Mesenteric fat pad (tissue), 1 donor: ENCODE measurements around the gene NBL1. TPM values are rescaled to one million over a fixed set of nuclear protein-coding genes. Genes with fewer than 3 reads are reported as not detected.

Experiments used
- DNase-seq: peaks from one replicate; pipeline ENCODE4 v3.0.0-alpha.2; 2020; ENCODE audit warnings: low spot score
- total RNA-seq: library from RNA; stranded (reverse); fragmentation: NEBNext Ultra II Directional; extraction: Animal tissue kit (Norgen Biotek cat#: 25700); gene quantifications from one replicate; pipeline ENCODE4 v1.2.1, GENCODE V29; 2021
- donor health status: DM: yes; HTN: yes; CAD: no.

Gene NBL1
- total RNA-seq, 1 donor from 2014 or later: 126 TPM

DNA sequence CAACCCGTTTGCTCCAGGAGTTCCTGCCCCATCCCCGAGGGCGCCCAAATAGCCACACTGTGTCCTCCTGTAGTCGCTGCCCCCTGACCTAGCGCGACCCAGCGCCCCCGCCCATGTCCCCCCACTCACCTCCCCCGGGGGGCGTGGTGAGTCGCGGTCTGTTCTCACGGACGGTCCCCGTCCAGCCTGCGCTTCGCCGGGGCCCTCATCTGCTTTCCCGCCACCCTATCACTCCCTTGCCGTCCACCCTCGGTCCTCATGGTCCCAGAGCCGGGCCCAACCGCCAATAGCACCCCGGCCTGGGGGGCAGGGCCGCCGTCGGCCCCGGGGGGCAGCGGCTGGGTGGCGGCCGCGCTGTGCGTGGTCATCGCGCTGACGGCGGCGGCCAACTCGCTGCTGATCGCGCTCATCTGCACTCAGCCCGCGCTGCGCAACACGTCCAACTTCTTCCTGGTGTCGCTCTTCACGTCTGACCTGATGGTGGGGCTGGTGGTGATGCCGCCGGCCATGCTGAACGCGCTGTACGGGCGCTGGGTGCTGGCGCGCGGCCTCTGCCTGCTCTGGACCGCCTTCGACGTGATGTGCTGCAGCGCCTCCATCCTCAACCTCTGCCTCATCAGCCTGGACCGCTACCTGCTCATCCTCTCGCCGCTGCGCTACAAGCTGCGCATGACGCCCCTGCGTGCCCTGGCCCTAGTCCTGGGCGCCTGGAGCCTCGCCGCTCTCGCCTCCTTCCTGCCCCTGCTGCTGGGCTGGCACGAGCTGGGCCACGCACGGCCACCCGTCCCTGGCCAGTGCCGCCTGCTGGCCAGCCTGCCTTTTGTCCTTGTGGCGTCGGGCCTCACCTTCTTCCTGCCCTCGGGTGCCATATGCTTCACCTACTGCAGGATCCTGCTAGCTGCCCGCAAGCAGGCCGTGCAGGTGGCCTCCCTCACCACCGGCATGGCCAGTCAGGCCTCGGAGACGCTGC, 21.7 kb downstream of the NBL1 start:
- no peak for DNase-seq

DNA sequence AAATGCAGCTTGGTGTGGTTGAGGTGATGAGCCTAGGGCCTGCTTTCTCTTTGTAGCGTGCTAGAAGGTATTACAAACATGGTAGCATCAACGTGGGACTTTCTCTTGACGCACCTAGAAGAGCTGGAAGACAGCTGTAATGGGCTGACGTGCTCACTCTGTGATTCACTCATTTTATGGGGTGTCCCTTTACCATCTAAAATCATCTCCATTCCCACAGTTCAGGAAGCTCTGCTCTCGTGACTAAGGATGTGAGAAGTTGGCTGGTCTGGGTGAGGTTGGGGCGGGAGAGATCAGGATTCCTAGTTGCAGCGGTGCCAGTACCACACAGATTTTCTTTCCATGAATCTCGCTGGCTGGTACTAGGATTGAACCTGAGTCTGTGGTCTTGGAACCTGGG, 24.8 kb downstream of the NBL1 start:
- DNase-seq: no peak

DNA sequence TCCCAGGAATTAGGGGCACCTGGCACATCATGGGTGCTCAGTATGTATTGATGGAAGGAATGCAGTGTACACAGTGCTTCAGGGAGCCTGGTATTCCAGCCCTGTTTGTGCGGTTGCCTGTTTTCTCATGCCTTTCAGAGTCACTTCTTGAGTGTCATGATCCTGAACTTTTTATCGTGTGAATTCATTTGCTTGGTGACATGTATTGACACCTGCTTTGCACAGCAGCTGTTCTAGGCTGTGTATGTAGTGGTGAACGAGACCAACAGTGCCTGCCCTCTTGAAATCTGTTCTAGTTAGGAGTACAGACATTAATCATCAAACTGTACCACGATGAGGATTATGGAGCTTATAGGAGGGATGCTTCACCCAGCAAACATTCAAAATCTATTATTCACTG, 26.7 kb downstream of the NBL1 start:
- no peak for DNase-seq

DNA sequence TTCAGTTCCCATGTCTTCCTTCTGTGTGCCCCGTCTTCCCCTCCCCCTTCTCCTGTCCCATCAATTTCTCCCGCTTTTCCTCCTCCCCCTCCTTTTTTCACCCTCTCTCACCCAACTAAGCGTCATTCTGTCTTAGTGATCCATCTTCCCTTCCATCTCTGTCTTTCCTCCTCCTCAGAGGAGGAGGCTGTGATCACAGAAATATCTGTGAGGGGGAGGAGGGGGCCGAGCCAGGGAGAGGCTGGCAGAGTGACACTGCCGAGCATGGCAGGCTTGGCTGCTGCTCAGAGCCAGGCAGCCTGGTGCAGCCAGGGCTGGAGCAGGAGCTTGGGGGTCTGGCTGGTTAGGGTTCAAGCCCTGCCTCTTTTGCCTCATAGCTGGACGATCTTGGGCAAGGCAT, 28.1 kb downstream of the NBL1 start:
- no peak for DNase-seq

DNA sequence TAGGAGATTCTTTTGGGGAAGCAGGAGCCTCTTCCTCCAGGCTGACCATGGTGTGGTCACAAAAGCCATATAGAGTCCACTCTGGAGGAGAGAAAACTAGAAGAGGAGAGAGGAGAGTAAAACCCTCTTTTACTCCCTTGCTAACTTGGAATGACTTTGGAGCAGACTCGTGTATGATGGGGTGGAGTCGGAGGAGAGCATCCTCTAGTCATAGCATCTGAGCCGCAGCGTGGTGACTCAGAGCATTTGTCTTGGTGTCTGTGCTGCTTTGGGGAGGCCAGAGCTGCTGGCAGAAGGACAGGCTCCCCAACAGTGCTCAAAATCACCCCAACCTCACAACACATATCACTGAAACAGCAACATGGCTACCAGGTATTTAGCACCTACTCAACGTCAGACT, 31.7 kb downstream of the NBL1 start:
- DNase-seq: no peak

DNA sequence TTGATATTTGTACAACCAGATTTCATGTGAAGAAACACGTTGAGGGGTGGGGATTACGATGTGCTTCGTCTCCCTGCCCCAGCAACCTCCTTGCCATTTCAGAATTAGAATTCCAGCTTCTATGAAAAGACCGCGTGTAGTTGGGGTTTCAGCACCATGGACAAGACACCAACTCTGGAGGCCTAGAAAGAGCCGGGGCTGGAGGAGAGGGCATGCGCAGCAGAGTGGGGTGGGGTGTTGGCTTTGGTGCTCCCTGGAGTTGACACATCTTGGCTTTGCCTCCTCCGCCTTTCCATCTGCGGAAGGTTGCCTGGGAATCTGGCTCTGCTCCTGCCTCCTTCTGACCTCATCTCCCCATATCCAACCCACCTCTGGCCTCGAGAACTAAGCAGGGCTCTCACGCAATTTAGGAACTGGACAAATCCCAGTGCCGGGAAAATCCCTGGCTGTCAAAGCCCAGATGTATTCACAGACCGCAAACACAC, 32.4 kb downstream of the NBL1 start:
- DNase-seq: no peak

DNA sequence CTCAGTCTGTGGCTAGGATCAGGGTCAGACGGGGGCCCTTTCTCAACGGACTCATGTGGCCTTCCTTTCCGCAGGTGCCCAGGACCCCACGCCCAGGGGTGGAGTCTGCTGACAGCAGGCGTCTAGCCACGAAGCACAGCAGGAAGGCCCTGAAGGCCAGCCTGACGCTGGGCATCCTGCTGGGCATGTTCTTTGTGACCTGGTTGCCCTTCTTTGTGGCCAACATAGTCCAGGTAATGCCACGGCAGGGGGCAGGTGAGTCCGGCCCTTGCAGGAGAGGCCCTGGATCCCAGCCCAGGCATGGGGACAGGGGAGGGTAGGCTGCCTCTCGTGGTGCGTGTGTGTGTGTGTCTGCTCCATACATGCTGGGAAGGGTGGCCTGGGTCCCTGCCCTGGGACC, 34.4 kb downstream of the NBL1 start:
- DNase-seq: no peak

DNA sequence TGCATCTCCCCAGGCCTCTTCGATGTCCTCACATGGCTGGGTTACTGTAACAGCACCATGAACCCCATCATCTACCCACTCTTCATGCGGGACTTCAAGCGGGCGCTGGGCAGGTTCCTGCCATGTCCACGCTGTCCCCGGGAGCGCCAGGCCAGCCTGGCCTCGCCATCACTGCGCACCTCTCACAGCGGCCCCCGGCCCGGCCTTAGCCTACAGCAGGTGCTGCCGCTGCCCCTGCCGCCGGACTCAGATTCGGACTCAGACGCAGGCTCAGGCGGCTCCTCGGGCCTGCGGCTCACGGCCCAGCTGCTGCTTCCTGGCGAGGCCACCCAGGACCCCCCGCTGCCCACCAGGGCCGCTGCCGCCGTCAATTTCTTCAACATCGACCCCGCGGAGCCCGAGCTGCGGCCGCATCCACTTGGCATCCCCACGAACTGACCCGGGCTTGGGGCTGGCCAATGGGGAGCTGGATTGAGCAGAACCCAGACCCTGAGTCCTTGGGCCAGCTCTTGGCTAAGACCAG, 34.9 kb downstream of the NBL1 start:
- DNase-seq: no peak

DNA sequence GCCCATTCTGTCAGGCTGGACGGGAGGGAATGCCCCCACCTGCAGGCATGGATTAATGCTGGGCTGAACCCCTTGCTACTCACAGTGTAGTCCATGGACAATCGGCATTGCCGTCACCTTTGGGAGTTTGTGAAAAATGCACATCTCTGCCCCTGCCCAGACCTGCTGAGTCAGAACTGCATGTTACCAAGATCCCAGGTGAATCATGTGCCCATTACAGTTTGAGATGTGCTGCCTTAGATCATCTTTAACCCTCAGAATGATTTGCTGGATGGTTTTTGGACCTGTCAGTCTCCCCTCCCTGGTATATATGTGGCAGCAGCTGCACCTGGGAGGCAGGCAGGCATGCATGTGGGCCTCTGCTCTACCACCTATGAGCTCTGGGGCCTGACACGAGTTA, 35.6 kb downstream of the NBL1 start:
- no peak for DNase-seq

DNA sequence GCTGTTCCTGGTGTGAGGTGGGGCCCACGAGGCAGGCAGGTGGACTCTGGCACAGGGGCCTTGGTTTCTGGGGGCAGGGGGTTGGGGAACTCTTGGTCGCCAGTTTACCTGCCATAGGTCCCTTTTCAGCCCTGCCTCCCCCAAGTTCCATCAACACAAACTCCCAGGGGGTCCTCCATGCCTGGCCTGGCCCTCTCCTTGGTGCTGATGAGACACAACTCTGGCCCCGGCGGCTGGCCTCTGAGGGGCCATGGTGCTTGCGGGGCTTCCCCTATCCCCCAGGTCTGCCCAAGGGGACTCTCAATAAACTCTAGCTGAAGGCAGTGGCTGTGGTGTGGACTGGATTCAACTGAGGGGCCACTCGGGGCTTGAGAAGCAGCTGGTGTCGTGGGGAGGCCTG, 36.5 kb downstream of the NBL1 start:
- no peak for DNase-seq

DNA sequence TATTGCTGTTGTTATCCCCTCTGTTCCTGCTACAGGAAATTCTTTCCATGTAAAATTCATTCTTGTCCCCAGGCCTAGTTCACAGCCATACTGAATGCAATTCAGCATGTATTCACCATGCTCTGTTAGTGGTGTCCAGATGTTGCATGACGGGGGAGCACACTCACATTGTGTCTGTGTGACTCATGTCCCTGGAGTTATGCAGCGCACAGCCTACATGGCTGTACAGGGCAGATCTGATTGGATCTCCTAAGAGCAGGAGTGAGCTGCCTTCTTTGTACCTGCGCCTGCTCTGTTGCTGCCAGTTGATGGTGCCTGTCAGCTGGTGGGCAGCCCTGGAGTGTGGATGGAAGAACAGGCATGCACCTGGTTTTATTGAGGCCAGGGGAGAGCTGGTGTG, 38.1 kb downstream of the NBL1 start:
- no peak for DNase-seq

DNA sequence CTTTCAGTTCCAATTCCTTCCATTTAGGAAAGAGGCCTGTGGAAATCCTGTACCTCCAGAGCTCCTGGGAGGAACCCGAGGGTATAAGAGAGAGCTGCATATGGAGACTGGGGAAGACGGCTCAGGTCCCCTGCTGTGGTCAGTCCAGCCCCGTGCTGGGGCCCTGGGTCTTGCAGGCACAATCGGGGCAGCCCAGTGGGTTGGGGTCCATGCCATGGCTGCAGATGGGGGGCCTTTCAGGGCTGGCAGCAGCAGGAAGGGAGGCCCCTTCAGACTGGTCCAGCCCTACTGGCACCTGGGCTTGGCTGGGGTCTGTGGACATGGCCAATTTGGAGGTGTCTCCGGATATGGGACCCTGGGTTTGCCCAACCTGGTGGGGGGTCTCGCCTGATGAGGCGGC, 38.8 kb downstream of the NBL1 start:
- DNase-seq: no peak

DNA sequence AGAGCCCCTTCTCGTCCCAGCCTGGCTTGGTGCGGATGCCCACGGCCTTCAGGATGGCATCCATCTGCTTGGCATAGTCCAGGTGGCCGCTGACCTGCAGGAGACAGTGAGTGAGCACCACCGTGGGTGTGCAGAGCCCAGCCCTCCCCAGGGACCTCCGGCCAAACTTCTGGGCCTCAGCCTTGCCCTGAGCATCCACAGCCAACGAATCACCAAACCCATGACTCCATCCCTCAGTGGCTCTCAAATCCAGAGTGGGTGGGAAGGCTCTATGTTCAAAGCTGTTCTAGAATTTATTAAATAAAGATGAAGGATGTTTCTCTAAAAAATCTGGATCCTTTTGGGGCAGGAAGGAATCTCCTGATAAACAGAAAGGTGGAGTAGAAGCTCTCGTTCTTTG, 39.2 kb downstream of the NBL1 start:
- DNase-seq: no peak

DNA sequence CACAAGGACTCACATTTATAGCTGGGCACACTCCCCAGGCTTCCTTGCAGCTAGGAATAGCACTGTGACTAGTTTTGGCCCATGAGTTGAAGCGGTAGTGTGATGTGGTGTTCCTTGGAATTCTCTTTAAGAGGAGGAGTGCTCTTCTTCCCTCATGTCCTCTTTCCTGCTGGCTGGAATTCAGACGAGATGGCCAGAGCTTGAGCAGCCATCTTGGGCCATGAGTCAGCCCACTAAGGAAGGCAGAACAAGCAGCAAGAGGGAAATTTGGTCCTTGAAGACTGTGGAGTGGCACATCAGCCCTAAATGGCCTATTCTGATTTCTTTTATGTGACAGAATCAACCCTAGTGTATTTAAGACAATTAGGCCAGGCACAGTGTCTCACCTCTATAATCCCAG, 40.6 kb downstream of the NBL1 start:
- no peak for DNase-seq

DNA sequence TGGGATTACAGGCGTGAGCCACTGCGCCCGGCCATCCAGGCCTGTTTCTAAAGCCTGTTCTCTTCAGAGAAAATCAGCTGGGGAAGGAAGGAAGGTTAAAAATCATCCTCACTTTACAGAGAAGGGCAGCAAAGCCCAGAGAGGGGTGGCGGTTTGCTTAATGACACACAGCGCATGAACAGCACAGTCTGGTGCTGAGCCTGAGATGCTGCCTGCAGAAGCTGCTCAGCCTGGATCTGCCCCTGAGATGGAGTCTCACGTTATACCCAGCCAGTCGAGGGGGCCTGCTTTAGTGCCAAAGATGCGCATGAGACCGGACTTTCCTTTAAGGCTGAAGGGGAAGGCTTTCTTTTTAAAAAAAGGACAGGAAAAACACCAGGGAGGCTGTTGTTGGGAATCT, 41.9 kb downstream of the NBL1 start:
- no peak for DNase-seq

DNA sequence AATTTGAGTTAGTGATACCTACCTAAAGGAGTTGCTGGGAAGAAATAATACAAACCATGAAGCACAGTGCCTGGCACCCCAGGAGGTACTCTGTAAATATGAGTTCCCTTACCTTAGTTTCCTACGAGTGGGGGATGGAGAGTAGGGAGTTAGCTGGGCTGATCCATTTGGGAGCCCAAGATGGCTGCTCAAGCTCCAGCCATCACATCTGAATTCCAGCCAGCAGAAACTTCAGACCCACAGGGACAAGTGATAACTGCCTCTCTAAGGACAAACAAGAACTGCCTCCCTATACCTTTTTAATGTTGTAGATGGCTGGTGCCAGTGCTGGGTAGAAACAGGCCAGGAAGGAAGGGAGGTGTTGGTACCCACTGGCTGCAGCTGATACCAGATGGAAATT, 43.3 kb downstream of the NBL1 start:
- no peak for DNase-seq

DNA sequence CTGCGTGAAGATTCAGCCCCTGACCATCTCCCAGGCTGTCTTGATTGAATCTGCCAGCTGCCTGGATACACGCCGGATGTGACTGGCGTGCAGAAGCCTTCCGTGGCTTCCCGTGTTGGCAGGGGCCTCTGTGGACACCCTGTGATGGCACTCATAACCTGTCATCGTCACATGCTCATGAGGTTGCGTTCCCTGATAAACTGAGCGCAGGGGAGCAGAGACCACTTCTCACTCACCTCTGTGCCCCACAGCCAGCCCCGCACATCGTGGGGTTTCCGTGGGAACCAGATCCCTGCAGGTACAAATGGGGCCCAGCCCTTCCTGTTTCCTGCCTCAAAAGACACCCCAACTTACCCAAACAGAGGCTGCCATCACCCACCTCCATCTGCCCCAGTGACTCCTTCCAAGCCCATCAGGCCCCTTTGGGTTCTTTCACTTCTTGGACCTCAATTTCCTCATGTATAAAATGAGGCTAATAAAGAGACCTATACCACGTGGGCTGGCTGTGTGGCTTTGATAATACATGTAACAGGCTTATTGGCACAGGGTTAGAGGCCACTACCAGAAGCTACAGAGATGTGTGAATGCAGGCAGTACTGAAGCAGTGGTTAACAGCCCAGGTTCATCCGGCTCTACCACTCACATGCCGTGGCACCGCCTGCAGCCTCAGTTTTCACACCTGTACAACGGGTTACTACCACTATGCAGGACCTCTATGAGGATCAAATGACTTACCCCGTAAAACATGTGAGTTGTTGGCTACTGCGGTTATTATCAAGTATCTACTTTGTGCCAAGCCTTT, 44.1 kb downstream of the NBL1 start:
- DNase-seq: no peak

DNA sequence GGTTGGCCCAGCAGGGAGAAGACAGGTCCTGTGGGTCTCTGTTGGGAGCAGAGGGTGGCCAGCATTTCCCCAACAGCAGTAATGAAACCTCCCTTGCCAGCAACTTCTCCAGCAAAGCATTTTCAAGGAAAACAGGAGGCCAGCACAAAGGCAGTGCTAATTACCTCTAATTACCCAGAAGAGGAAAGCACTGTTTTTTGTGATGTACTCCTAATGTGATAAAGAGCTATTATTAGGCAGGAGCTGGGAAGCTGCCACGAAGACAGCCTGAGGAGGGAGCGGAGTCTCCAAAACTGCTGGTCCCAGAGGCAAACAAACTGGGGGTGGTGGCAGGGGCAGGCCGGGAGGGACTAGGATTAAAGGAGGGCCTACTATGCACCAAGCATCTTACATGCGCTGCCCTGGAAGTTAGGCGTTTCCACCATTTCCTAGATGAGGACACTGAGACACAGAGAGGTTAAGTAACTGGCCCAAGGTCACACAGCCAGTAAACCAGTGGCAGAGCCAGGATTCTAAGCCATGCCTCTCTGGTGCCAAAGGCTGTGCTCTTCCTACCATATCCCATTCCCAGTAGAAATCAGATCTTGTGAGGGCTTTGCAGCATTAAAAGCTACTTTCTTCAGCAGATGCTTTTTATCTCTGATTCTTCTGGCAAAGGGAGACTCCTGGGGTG, 45.1 kb downstream of the NBL1 start:
- DNase-seq: no peak

DNA sequence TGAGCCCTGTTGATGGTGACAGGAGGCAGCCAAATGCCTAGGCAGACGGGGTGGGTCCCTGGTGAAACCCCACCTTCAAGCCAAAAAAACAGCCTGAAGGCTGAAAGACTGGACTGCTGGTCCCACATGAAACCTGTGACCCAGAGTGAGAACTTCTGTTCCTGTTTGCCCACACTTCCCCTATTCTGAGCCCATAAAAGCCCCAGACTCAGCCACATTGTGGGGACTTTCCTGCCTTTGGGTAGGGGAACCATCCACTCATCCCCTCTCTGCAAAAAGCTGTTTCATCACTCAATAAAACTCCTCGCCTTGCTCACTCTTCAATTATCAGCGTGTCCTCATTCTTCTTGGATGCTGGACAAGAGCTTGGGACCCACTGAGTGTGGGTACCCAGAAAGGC, 45.7 kb downstream of the NBL1 start:
- DNase-seq: no peak

DNA sequence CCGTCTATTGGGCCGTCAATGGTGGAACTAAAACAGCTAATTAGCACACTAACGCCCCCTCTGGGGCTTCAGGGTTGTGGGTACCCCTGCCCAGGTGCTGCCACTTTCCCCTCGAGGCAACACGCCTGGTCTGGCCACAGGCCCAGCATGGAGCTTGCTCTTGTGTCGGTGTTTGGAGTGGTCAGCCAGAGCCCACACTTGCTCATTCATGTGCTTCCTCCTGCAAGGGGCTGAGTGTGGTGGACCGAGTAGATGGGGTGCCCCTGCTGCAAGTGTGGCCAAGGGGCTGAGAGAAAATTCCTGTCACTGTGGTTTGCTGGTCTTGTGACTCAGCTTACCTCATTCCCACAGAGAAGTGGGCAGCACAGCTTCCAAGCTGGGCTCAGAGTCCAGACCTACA, 46.2 kb downstream of the NBL1 start:
- DNase-seq: no peak

DNA sequence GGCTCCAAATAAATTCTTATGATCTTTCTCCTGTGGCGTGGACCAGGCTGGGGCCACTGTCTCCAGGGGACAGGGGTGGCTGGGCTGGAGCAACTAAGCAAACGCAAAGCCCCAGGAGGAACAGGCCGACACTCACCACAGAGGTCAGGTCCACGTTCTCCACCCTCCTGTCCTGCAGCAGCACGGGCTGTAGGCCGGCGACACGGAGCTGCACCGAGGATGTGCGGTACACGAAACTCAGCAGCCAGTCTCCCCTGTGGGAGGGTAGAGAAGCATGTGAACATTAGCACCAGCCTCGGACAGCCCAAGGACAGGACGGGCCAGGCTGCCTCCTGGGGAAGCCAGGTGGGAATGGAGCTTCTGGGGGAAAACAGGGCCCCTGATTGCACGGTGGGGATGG, 50.2 kb downstream of the NBL1 start:
- DNase-seq: no peak

DNA sequence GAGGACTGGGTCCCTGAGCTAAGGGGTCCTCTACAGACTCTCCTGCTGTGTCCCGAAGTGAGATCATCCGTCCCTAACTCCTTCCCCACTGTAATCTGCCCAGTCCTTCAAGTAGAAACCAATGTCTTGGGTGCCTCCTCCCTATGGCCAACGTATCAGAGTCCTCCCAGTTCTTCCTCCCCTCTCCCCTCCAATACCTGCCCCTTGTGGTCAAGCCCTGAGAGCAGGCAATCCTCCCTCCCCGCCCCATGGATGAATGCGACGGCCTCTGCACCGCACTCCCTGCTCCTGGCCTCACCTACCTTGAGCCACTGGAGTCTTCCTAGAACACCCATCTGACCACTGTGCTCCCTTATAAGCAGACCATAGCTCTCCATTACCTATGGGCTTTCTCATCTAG, 51.7 kb downstream of the NBL1 start:
- no peak for DNase-seq
